PFSK-1 (cell line): Measurements from ENCODE around the gene ADAMTS2.

ENCODE experiments used
- FOXP2 ChIP-seq: optimal IDR thresholded peaks from 2 replicates; pipeline ENCODE3; 2011; ENCODE audit warnings: borderline replicate concordance, control low read depth, inconsistent platforms; ENCODE audit not compliant: insufficient read depth; ENCODE audit errors: extremely low read length, extremely low read depth
- POLR2AphosphoS5 ChIP-seq: IDR thresholded peaks from 2 replicates; pipeline ENCODE4 v1.6.1; 2012; ENCODE audit warnings: low read depth, mild to moderate bottlenecking, control low read depth, low read length, moderate library complexity
- SIN3A ChIP-seq: IDR thresholded peaks from 2 replicates; pipeline ENCODE4 v1.6.1; 2012; ENCODE audit warnings: mild to moderate bottlenecking, low read length, moderate library complexity, borderline replicate concordance; ENCODE audit not compliant: insufficient read depth
- TAF1 ChIP-seq: IDR thresholded peaks from 2 replicates; pipeline ENCODE4 v1.6.1; 2012; ENCODE audit warnings: low read length, control low read depth, borderline replicate concordance; ENCODE audit not compliant: insufficient read depth
- TF ChIP-seq, protein P1 (sequence below), 2 experiments: IDR thresholded peaks; 2 replicates each; pipeline versions ENCODE4 v1.6.1 to v1.8.0; 2011 to 2012; ENCODE audit warnings: low read depth in 2 of 2, low read length in 2 of 2, control low read depth in 1 of 2, inconsistent platforms in 1 of 2, mild to moderate bottlenecking in 1 of 2, moderate library complexity in 1 of 2; ENCODE audit not compliant: insufficient read depth in 1 of 2

The ADAMTS2 gene

GRCh38 chr5:179317411-179318220, 27.6 kb downstream of the ADAMTS2 start:
- no peak for TF ChIP-seq POLR2AphosphoS5
- no peak for TF ChIP-seq TAF1
- TF ChIP-seq, protein P1, sequence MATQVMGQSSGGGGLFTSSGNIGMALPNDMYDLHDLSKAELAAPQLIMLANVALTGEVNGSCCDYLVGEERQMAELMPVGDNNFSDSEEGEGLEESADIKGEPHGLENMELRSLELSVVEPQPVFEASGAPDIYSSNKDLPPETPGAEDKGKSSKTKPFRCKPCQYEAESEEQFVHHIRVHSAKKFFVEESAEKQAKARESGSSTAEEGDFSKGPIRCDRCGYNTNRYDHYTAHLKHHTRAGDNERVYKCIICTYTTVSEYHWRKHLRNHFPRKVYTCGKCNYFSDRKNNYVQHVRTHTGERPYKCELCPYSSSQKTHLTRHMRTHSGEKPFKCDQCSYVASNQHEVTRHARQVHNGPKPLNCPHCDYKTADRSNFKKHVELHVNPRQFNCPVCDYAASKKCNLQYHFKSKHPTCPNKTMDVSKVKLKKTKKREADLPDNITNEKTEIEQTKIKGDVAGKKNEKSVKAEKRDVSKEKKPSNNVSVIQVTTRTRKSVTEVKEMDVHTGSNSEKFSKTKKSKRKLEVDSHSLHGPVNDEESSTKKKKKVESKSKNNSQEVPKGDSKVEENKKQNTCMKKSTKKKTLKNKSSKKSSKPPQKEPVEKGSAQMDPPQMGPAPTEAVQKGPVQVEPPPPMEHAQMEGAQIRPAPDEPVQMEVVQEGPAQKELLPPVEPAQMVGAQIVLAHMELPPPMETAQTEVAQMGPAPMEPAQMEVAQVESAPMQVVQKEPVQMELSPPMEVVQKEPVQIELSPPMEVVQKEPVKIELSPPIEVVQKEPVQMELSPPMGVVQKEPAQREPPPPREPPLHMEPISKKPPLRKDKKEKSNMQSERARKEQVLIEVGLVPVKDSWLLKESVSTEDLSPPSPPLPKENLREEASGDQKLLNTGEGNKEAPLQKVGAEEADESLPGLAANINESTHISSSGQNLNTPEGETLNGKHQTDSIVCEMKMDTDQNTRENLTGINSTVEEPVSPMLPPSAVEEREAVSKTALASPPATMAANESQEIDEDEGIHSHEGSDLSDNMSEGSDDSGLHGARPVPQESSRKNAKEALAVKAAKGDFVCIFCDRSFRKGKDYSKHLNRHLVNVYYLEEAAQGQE (IDR thresholded peaks at IDR 0.05; ENCODE audit: insufficient read depth in 1 of 2, low read depth in 2 of 2, low read length in 2 of 2), result no peak
- TF ChIP-seq FOXP2, result no peak
- TF ChIP-seq SIN3A, result no peak

GRCh38 chr5:179316982-179317381, 28.3 kb downstream of the ADAMTS2 start:
- TF ChIP-seq POLR2AphosphoS5 (no peak), SIN3A (no peak)
- TF ChIP-seq, protein P1 (IDR thresholded peaks at IDR 0.05; ENCODE audit: insufficient read depth in 1 of 2, low read depth in 2 of 2, low read length in 2 of 2), result no peak

GRCh38 chr5:179316111-179316551, 29.1 kb downstream of the ADAMTS2 start:
- TF ChIP-seq POLR2AphosphoS5, result no peak
- TF ChIP-seq, protein P1 (IDR thresholded peaks at IDR 0.05; ENCODE audit: insufficient read depth in 1 of 2, low read depth in 2 of 2, low read length in 2 of 2), result no peak

GRCh38 chr5:179315356-179315890, 29.8 kb downstream of the ADAMTS2 start:
- TF ChIP-seq SIN3A, result no peak
- no peak for TF ChIP-seq TAF1
- no peak for TF ChIP-seq POLR2AphosphoS5
- no peak for TF ChIP-seq FOXP2
- TF ChIP-seq, protein P1 (IDR thresholded peaks at IDR 0.05; ENCODE audit: insufficient read depth in 1 of 2, low read depth in 2 of 2, low read length in 2 of 2), result no peak
